Kidney (tissue), 14 donors: ENCODE measurements around the gene NET1. TPM values are rescaled to one million over a fixed set of nuclear protein-coding genes. Genes with fewer than 3 reads are reported as not detected.

Source experiments
- DNase-seq, 5 donors: peaks; one replicate each; pipeline ENCODE4 v3.0.0-alpha.2; 2013 to 2020
- FAIRE-seq: peaks from 2 replicates; lab custom pipeline; 2012; peaks lifted over from hg19 to GRCh38; lab: Jason Lieb, UNC
- H3K27ac ChIP-seq, 2 donors: one replicate each; pipeline ENCODE4 v1.7.0; 2013; ENCODE audit warnings: low read depth in 2 of 2, low read length in 2 of 2, inconsistent platforms in 1 of 2
- H3K27me3 ChIP-seq: one replicate; pipeline ENCODE4 v1.7.1; 2013; ENCODE audit warnings: low read length, inconsistent platforms; ENCODE audit not compliant: control insufficient read depth, insufficient read depth
- H3K36me3 ChIP-seq, 3 donors: one replicate each; pipeline versions ENCODE4 v1.7.0 to v1.7.1; 2013; ENCODE audit warnings: low read length in 3 of 3, control low read depth in 1 of 3, inconsistent platforms in 1 of 3; ENCODE audit not compliant: insufficient read depth in 3 of 3, control insufficient read depth in 2 of 3
- H3K4me1 ChIP-seq, 3 donors: one replicate each; pipeline versions ENCODE4 v1.7.0 to v1.7.1; 2013; ENCODE audit warnings: low read length in 3 of 3, inconsistent platforms in 1 of 3, low read depth in 1 of 3; ENCODE audit not compliant: control insufficient read depth in 2 of 3, insufficient read depth in 2 of 3
- H3K4me3 ChIP-seq, 3 donors: one replicate each; pipeline versions ENCODE4 v1.7.0 to v1.8.1; 2013; ENCODE audit warnings: low read length in 3 of 3, control low read depth in 1 of 3, inconsistent platforms in 1 of 3
- H3K9ac ChIP-seq, 3 donors: one replicate each; pipeline versions ENCODE4 v1.7.0 to v1.7.1; 2013; ENCODE audit warnings: low read length in 3 of 3, control low read depth in 1 of 3, inconsistent platforms in 1 of 3
- H3K9me3 ChIP-seq, 3 donors: one replicate each; pipeline versions ENCODE4 v1.7.0 to v1.7.1; 2013; ENCODE audit warnings: low read length in 3 of 3, control low read depth in 1 of 3, inconsistent platforms in 1 of 3; ENCODE audit not compliant: control insufficient read depth in 2 of 3, insufficient read depth in 1 of 3
- CTCF ChIP-seq: IDR thresholded peaks from 3 replicates; pipeline ENCODE4 v1.5.1; 2012; ENCODE audit warnings: mild to moderate bottlenecking, moderate library complexity, borderline replicate concordance; ENCODE audit not compliant: insufficient read depth; ENCODE audit errors: extremely low read depth
- intact Hi-C: fragments of 100-400 bp; cut with DNase I; formaldehyde crosslinking; loops from one replicate; pipeline ENCODE4 v1.11.1; 2022
- polyA plus RNA-seq: library from polyadenylated mRNA; stranded (reverse); fragments of 350-450 nt; fragmentation: Illumina TruSeq; extraction: RNeasy Lipid Tissue Mini Kit (QIAGEN cat#74804); gene quantifications from one replicate; pipeline ENCODE4 v1.2.3, GENCODE V29; 2014; ENCODE audit warnings: low read depth, low replicate concordance; ENCODE audit not compliant: insufficient read depth
- total RNA-seq: library from RNA; stranded (reverse); fragmentation: NEBNext Ultra II Directional; extraction: Animal tissue kit (Norgen Biotek cat#: 25700); gene quantifications from one replicate; pipeline ENCODE4 v1.2.1, GENCODE V29; 2021
- donor health status: control.
- donor health status: control.
- donor health status: control.
- donor health status: control.
- donor health status: control.
- donor health status: DM: yes; HTN: yes; CAD: no.
- donor health status: Normal renal cell carcinoma (clear cell type).

The NET1 gene
- total and polyA plus RNA-seq, 2 donors from 2014 or later: 35.9 to 86.5 TPM

GRCh38 chr10:5387169-5387568 is 25.2 kb upstream of the NET1 start:
- no peak for TF ChIP-seq CTCF
- Histone ChIP-seq H3K9me3 (peaks cover 0 to 10% (median 3%) of the 10 kb centered on the region in 3 donors), H3K4me1 (no peaks in the 10 kb centered on the region), H3K36me3 (no peaks in the 10 kb centered on the region), H3K4me3 (no peak overlapping the region), H3K9ac (no peak overlapping the region), H3K27ac (no peak overlapping the region), H3K27me3 (no peaks in the 10 kb centered on the region)
- intact Hi-C loops: no loop called here
- FAIRE-seq (no peak), DNase-seq (no peak)

- Histone ChIP-seq H3K36me3 (no peaks in the 10 kb centered on the region), H3K4me3 (no peak overlapping the region), H3K9me3 (peaks cover 0 to 10% (median 3%) of the 10 kb centered on the region in 3 donors), H3K27me3 (no peaks in the 10 kb centered on the region), H3K27ac (no peak overlapping the region), H3K4me1 (no peaks in the 10 kb centered on the region), H3K9ac (no peak overlapping the region)
- FAIRE-seq (no peak), DNase-seq (no peak)
- intact Hi-C loops: no loop called here
- TF ChIP-seq CTCF: no peak
These were observed 21.7 kb upstream of the NET1 start for GRCh38 chr10:5390607-5391205.

GRCh38 chr10:5391790-5392189 is 20.6 kb upstream of the NET1 start:
- no peak for TF ChIP-seq CTCF
- Histone ChIP-seq H3K9ac (no peak overlapping the region), H3K36me3 (no peaks in the 10 kb centered on the region), H3K27ac (no peak overlapping the region), H3K27me3 (no peaks in the 10 kb centered on the region), H3K4me3 (no peak overlapping the region), H3K9me3 (peaks cover 0 to 10% (median 3%) of the 10 kb centered on the region in 3 donors), H3K4me1 (no peaks in the 10 kb centered on the region)
- FAIRE-seq (no peak), DNase-seq (no peak)
- intact Hi-C loops: no loop called here

GRCh38 chr10:5393529-5393928 is 18.8 kb upstream of the NET1 start:
- intact Hi-C loops: no loop called here
- Histone ChIP-seq H3K36me3 (no peaks in the 10 kb centered on the region), H3K4me3 (no peak overlapping the region), H3K9me3 (peaks cover 0 to 10% (median 3%) of the 10 kb centered on the region in 3 donors), H3K27me3 (no peaks in the 10 kb centered on the region), H3K4me1 (no peaks in the 10 kb centered on the region), H3K27ac (no peak overlapping the region), H3K9ac (no peak overlapping the region)
- FAIRE-seq (no peak), DNase-seq (no peak)
- TF ChIP-seq CTCF: no peak
